AG10803 (cell line): ENCODE results near the gene AMBRA1.
A peak's percentile ranks its signal among the peaks of the same experiment; 100 is the strongest.

ENCODE experiments used
- DNase-seq: peaks from one replicate; pipeline ENCODE4 v3.0.0; 2010; ENCODE audit warnings: low read depth
- H3K4me3 ChIP-seq: 2 replicates; pipeline ENCODE4 v1.5.1; 2011; ENCODE audit warnings: mild to moderate bottlenecking, low read length, control low read depth
- TF ChIP-seq, protein P1 (sequence below): conservative IDR thresholded peaks from 2 replicates; pipeline ENCODE4 v1.5.1; 2011; ENCODE audit warnings: mild to moderate bottlenecking, low read length, control low read depth, inconsistent platforms

AMBRA1 gene

DNA sequence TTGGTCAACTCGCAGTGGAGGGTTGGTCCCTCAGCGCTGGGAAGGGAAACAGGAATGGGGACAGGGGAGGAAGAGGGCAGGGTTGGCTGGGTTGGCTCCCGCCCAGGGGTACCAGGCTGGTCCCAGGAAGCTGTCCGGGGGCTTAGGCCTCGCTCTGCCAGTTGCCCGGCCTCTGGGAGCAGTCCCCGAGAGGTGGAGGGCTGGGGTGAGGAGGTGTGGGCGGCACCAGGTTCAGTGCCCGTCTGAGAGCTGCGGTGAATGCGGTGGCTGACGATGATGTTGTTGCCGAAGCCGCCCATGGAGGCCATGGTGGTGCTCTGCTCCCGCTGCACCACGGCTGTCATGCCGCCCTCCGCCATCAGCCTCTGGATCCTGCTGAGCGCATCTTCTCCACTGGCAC lies 196.3 kb downstream of the AMBRA1 start:
- no peak overlapping the region for H3K4me3 ChIP-seq
- no peak for DNase-seq
- TF ChIP-seq, protein P1, sequence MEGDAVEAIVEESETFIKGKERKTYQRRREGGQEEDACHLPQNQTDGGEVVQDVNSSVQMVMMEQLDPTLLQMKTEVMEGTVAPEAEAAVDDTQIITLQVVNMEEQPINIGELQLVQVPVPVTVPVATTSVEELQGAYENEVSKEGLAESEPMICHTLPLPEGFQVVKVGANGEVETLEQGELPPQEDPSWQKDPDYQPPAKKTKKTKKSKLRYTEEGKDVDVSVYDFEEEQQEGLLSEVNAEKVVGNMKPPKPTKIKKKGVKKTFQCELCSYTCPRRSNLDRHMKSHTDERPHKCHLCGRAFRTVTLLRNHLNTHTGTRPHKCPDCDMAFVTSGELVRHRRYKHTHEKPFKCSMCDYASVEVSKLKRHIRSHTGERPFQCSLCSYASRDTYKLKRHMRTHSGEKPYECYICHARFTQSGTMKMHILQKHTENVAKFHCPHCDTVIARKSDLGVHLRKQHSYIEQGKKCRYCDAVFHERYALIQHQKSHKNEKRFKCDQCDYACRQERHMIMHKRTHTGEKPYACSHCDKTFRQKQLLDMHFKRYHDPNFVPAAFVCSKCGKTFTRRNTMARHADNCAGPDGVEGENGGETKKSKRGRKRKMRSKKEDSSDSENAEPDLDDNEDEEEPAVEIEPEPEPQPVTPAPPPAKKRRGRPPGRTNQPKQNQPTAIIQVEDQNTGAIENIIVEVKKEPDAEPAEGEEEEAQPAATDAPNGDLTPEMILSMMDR, result no peak

- TF ChIP-seq, protein P1, result no peak
- no peak overlapping the region for H3K4me3 ChIP-seq
- DNase-seq, result no peak
Measured at GRCh38 chr11:46393759-46394158, 200.1 kb downstream of the AMBRA1 start.

DNA sequence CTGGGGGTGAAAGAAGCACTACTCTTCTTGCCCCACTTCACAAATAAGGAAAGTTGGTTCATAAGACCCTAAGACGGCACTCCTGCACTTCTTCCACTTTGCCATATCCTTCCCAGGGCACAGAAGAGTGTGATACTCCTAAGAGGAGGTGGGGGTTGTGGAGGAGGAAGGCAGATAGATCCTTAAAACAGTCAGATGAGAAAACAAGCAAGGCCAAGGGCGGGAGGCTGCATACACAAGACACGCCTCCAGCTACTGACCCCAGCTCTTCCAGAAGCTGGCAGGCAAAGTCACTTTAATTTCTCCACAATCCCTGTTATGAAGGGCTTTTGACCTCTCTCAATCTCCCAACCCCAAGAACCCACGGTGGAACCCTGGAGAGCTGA lies 200.6 kb downstream of the AMBRA1 start:
- H3K4me3 ChIP-seq, result no peak overlapping the region
- TF ChIP-seq, protein P1, result no peak
- no peak for DNase-seq

- TF ChIP-seq, protein P1, result no peak
- DNase-seq, result peak; percentile 71
- peak overlapping the region; percentile 44 for H3K4me3 ChIP-seq
Measured at GRCh38 chr11:46392421-46393230, 201.2 kb downstream of the AMBRA1 start.

DNA sequence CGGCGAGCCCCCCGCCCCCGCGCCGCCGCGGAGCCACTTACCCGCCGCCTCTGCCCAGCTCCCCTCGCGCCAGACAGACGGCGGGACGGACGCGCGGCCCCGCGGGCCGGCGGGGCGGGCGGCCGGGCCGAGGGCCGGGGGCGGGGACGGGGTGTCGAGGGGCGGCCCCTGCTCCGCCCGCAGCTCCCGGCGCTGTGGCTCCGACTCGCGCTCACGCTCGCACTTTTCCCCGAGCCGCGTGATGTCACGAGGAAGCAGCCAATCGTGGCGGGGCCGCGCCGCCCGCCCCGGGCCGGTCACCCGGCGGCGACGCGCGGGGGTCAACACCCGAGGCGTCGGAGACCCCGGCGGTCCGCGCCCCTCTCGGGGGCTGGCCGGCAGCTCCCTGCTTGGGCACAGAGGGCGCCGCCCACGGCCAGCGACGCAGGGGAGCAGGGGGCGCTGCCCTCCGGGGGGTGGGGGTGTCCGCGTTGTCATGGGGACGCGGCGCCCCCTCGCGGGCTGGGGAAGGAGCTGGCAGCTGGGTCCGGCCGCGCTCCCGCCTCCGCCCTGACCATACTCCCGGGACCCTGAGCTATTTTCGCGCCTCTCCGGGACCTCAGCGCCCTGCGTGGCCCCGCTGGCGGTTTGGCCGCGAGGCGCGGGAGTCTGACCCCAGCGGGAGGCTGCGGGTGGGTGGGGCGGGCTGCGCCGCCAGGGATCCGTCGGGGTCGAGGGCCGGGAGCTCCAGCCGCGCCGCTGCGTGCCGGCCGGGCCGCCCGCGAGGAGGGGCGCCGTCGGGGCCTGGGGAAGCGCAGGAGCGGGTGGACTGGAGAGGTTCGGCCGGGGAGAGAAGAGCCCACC lies 202.0 kb downstream of the AMBRA1 start, which contains the start of gene CHRM4:
CHRM4 (minus strand) TSS at position 199 of the 843 bp plus-strand sequence. CDS start 5,219 bp downstream, outside the sequence.
- TF ChIP-seq, protein P1, result peak; percentile 12; the same call in 1 of the 2 replicates
- DNase-seq, result no peak
- peak within 1 kb of the TSS; percentile 44 for H3K4me3 ChIP-seq

GRCh38 chr11:46391186-46391577 lies 202.6 kb downstream of the AMBRA1 start:
- DNase-seq, result no peak
- no peak overlapping the region for H3K4me3 ChIP-seq
- TF ChIP-seq, protein P1, result no peak
